Activated CD4-positive, CD25-positive, alpha-beta regulatory T cell treated with anti-CD3 and anti-CD28 coated beads, Interleukin-2, amount 50 U/mL, for 24 hours (primary cell): ENCODE measurements around the gene AMOTL2.

Experiments
- ATAC-seq, 2 donors: fragments of 150-1000 bp; cut with Tn5 transposase; one replicate each; pipeline ENCODE4 v1.10.0; 2021; ENCODE audit warnings: mild to moderate bottlenecking in 1 of 2, moderate library complexity in 1 of 2

AMOTL2 gene

DNA sequence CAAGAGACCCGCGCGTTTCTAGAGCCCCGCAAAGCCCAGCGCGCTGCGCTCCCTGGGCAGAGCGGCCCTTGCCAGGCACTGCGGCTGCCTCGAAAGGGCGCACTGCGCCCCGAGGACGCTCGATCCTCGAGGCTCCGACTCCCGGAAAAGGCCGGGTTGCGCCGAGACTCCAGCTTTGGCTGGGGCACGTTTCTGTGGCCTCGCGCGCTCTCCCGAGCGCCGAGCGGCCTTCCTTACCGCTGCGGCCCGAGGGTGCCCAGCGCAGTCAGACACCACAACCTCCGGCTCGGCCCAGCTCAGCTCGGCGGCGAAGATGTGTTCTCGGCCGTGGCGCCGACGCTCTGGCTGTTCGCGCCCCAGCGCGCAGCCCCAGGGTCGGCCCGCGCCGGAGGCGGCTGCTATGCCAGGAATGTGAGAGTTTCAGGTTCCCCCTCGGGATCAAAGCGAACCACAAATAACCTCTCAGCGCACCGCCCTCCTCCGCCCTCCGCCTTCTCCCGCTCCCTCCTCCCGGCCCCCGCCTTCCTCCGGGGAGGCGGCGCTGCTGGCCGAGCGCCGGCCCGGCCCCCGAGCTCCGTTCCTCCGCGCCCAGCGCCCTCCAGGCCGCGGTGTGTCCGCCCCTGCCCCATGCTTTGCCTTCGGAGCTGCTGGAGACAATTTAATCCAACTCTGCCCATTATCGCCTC, at the start of gene AMOTL2:
Gene AMOTL2 (minus strand): TSS at position 343 of the 686 bp plus-strand sequence. CDS start 3,014 bp downstream, outside the sequence.
- peak in 1 of 2 donors; percentile 22 for ATAC-seq

DNA sequence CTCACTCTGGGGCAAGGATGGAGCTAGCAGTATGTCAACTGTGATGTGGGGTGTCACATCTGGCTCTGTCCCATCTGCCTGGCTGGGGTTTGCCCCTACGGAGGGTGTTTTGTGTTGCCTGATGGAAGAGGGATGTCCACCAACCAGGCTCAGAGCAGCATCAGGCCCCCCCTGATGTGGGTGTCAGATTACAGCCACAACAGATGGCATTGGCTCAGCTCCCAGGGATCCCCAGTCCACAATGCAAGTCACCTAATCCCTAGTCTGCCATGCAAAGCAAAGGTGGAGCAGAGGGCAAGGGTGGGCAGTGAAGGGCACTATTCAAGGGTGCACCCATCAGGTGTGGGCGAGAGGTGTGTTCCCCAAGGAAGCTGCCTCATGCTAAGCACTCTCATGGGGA, 48.9 kb upstream of the AMOTL2 start:
- ATAC-seq = no peak

GRCh38 chr3:134419960-134420321, 45.7 kb upstream of the AMOTL2 start:
- ATAC-seq = no peak

- ATAC-seq = no peak
Observed at GRCh38 chr3:134419214-134419959, 45.1 kb upstream of the AMOTL2 start.

- ATAC-seq = no peak
Observed at GRCh38 chr3:134409041-134409440, 34.8 kb upstream of the AMOTL2 start.

DNA sequence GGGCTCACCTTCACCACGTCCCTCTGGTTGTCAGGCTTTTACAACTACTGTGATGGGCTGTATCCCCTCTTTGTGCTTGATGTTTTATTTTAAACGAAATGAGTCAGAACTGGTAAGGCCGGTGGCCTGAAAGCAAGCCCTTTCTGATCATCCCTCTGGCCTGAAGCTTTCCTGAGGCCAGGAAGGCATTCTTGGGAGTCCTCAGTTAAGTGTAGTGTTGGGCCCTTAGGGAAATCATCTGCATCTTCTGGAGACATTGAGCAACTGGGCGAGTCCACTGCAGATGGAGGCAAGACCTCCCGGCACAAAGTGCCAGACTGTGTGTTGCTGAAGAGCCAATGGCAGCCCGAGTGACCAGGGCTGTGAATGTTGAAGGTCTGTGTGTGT, 33.0 kb upstream of the AMOTL2 start:
- no peak for ATAC-seq

DNA sequence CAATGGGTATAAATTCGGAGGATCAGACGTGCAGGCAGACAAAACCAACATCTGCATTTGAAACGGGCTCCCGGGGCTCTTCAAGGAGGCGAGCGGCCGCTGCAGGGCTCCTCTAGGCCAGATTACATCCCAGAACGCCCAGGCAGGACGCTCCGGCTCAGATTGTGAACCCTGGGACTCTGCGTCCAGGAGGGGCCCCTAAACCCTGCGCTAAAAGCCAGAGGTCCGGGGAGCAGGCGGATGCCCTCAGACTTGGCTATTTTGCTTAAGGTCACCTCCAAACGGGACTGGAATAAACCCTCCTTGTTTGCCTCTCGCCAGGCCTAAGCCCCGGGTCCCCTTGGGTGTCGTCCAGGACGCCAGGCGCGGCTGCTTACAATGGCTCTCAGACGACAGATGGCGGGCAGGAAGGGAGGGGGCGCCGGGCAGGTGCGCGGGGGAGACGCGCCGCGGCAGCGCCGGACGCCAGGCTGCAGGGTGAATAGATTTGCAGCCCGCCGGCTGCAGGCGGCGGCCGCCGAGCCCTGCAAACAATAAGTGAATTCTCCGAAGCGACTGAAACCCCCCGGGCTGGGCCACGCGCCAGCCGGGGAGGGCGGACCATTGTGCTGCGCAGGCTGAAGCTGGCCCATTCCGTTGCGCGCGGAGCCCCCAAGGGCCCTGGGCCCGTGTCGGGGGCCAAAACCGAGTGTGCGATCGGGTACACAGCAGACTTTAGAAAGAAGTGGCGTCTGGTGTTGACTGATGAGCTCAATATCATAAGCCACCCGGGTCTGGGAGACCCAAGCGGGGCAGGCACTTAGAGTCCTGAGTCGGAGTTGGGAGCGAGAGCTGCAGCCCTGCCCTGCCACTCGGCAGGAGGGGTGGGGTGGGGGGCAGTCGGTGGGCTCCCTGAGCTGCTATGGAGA, 32.3 kb upstream of the AMOTL2 start:
- no peak for ATAC-seq

GRCh38 chr3:134404366-134404885, 30.2 kb upstream of the AMOTL2 start:
- ATAC-seq = no peak

DNA sequence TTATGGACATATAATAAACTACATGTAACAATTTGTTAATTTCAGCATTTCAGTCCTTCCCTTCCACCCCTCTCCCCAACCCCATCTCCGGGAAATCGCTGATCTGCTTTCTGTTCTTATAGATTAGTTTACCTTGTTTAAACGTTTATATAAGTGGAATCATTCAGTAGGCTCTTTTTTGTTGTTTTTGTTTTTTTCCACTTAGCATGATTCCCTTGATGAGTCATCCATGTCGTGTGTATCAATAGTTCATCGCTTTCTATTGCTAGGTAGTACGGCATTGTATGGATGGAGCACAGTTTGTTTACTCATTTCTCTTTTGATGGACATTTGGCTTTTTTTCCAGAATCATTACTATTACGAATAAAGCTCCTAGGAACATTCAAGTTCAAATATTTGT, 23.5 kb upstream of the AMOTL2 start:
- ATAC-seq = no peak

- ATAC-seq = no peak
Observed at GRCh38 chr3:134395103-134395502, 20.9 kb upstream of the AMOTL2 start.

GRCh38 chr3:134394380-134394779, 20.1 kb upstream of the AMOTL2 start:
- no peak for ATAC-seq

DNA sequence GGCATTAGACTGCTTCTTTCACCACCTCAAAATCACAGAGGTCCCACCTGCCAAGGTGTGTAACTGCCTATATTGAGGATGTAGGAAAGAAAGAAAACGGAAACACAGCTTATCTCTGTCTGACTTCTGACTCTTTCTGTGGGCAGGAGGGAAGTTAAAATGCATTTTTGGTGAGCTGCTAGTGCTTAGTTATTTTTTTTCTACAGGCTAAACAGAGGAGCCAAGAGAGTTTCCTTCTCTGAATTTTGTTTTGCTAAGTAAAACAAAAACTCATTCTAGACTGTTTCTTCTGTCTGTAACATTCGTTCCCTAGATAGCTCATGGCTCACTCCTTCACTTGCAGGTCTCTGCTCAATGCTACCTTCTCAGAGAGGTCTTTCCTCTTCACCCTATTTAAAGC, 18.8 kb upstream of the AMOTL2 start:
- no peak for ATAC-seq

- ATAC-seq = no peak
Observed at GRCh38 chr3:134392336-134392983, 18.2 kb upstream of the AMOTL2 start.

DNA sequence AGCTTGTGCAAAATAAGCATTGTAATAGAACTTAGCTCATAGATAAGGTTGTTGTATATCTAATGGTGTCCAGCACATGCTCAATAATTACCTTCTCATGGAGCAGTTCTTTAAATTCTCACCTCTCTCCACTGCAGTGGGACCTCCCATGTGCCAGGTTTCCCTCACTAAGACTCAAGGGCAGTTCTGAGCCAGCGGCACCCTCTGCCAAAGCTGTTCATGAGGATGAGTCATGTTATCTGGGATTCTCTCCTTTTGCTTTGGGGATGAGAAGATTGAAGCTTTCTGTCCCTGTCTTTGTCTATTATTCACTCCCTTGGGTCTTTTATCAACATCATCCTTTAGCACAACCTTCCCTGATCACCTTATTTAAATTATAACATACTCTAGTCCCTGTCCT, 15.6 kb upstream of the AMOTL2 start:
- ATAC-seq = no peak

GRCh38 chr3:134388788-134389485, 14.7 kb upstream of the AMOTL2 start:
- peak in 1 of 2 donors; percentile 33 for ATAC-seq

GRCh38 chr3:134388292-134388691, 14.0 kb upstream of the AMOTL2 start:
- no peak for ATAC-seq

GRCh38 chr3:134387293-134387692, 13.0 kb upstream of the AMOTL2 start:
- no peak for ATAC-seq

GRCh38 chr3:134384963-134385362, 10.7 kb upstream of the AMOTL2 start:
- no peak for ATAC-seq

- ATAC-seq = no peak
Observed at GRCh38 chr3:134381831-134382442, 7.7 kb upstream of the AMOTL2 start.

- no peak for ATAC-seq
Observed at GRCh38 chr3:134381076-134381475, 6.8 kb upstream of the AMOTL2 start.

DNA sequence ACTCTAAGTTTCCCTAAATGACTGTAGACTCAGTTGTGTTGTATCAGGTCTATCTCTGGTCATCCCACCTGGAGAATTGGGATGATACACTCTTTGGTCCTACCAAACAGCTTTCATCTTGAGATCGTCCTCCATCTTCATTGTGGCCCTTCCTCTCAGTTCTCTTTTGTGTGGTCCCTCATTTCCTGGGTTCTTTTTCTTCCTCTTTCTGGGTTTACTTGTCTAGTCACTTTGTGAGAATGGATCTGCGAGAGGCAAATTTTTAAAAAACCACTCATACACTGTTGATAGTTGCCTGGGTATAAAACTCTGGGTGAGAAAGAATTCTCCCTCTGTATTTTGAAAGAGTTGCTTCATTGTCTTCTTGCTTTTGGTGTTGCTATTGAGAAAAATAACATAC, 6.0 kb upstream of the AMOTL2 start:
- no peak for ATAC-seq

DNA sequence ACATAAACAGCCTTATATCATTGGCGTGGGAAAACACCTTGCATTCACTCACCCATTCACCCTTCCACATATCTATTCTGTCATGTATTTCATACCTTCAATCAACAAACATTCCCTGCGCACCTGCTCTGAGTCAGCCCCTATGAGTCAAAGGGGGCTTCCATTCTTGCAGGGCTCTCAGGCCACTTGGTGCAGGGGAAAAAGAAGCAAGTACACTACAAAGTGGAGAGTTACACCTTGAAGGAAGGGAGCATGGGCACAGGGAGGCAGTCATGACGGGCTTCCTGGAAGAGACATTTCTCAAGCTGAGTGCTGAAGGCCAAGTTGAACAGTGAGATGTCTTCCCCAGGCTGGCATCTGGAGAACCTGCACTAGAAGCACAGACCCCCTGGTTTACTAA, 4.6 kb upstream of the AMOTL2 start:
- ATAC-seq = peak; percentile 48 to 55
